Panc1 (cell line): ENCODE results near the gene HORMAD2. TPM values are rescaled to one million over a fixed set of nuclear protein-coding genes. Genes with fewer than 3 reads are reported as not detected.

Experiments
- ATAC-seq: fragments of 200-7000 bp; cut with Tn5 transposase; 2 replicates; pipeline ENCODE4 v1.9.1; 2020; ENCODE audit warnings: mild to moderate bottlenecking, moderate library complexity
- BruUV-seq: library from RNA; stranded (reverse); fragments of 400-500 nt; replicated peaks from 2 replicates; lab custom pipeline; 2021; lab: Mats Ljungman, UMichigan
- CTCF ChIA-PET: fragments of 300-600 bp; sonication (Branson Sonifier 250); formaldehyde crosslinking; loops from one replicate; lab custom pipeline; 2022; ENCODE audit warnings: antibody characterized with exemption; lab: Charles Lee
- POLR2A ChIA-PET: fragments of 300-600 bp; sonication (Branson Sonifier 250); formaldehyde crosslinking; loops from one replicate; lab custom pipeline; 2022; ENCODE audit warnings: antibody characterized with exemption; lab: Charles Lee
- DNase-seq: peaks from one replicate; pipeline ENCODE4 v3.0.0-alpha.2; 2010; ENCODE audit warnings: low read depth, low spot score
- H3K27ac ChIP-seq: 2 replicates; pipeline ENCODE4 v1.5.1; 2011; ENCODE audit warnings: mild to moderate bottlenecking, low read length, inconsistent platforms
- H3K27me3 ChIP-seq: fragments of 200-500 bp; sonication (Bioruptor generic); 2 replicates; pipeline ENCODE4 v1.6.0; 2014; ENCODE audit warnings: low read length, inconsistent platforms; ENCODE audit not compliant: control insufficient read depth, insufficient read depth
- H3K36me3 ChIP-seq: fragments of 200-500 bp; sonication (Bioruptor generic); 2 replicates; pipeline ENCODE4 v1.5.1; 2014; ENCODE audit warnings: inconsistent platforms, mild to moderate bottlenecking, low read length, moderate library complexity; ENCODE audit not compliant: control insufficient read depth, insufficient read depth
- H3K4me1 ChIP-seq: 2 replicates; pipeline ENCODE4 v1.5.1; 2011; ENCODE audit warnings: inconsistent platforms, mild to moderate bottlenecking, low read length, moderate library complexity; ENCODE audit not compliant: control insufficient read depth, insufficient read depth
- H3K4me3 ChIP-seq, 2 experiments: 2 replicates each; pipeline ENCODE4 v1.5.1; 2011 to 2012; ENCODE audit warnings: low read depth in 2 of 2, low read length in 2 of 2, mild to moderate bottlenecking in 2 of 2, inconsistent platforms in 1 of 2, moderate library complexity in 1 of 2
- H3K9me3 ChIP-seq: fragments of 200-500 bp; sonication (Bioruptor generic); 2 replicates; pipeline ENCODE4 v1.5.1; 2014; ENCODE audit warnings: low read depth, mild to moderate bottlenecking, inconsistent platforms, low read length, moderate library complexity; ENCODE audit not compliant: control insufficient read depth, insufficient read depth
- POLR2AphosphoS5 ChIP-seq: IDR thresholded peaks from 2 replicates; pipeline ENCODE4 v1.6.1; 2012; ENCODE audit warnings: mild to moderate bottlenecking, low read depth, low read length, moderate library complexity
- REST ChIP-seq, 2 experiments: IDR thresholded peaks; 2 replicates each; pipeline ENCODE4 v1.6.1; 2011 to 2012; ENCODE audit warnings: low read depth in 2 of 2, control low read depth in 1 of 2, low read length in 1 of 2, mild to moderate bottlenecking in 1 of 2, moderate library complexity in 1 of 2; ENCODE audit not compliant: insufficient read depth in 1 of 2
- SIN3A ChIP-seq: IDR thresholded peaks from 2 replicates; pipeline ENCODE4 v1.6.1; 2012; ENCODE audit warnings: low read depth, mild to moderate bottlenecking, low read length, moderate library complexity, borderline replicate concordance; ENCODE audit not compliant: insufficient read depth
- TCF7L2 ChIP-seq: IDR thresholded peaks from 2 replicates; pipeline ENCODE4 v1.6.1; 2011; ENCODE audit warnings: mild to moderate bottlenecking, low read depth, low read length, inconsistent platforms
- in situ Hi-C: cut with HindIII; loops from 2 replicates; pipeline ENCODE4 v1.10.0; 2016; ENCODE audit warnings: low sequenced_read_pairs, low pct_unique_long_range_greater_than_20kb
- intact Hi-C: fragments of 100-400 bp; cut with micrococcal nuclease; formaldehyde crosslinking; loops from one replicate; pipeline ENCODE4 v1.10.0; 2022; ENCODE audit not compliant: unreplicated experiment
- total RNA-seq: library from RNA; stranded (reverse); gene quantifications from one replicate; pipeline ENCODE4 v1.2.1, GENCODE V29; 2021; ENCODE audit not compliant: unreplicated experiment
- TF ChIP-seq, protein P1 (sequence below): fragments of 450-650 bp; IDR thresholded peaks from 2 replicates; pipeline ENCODE4 v1.5.1; 2017; ENCODE audit warnings: mild to moderate bottlenecking

HORMAD2 gene
- total RNA-seq, 1 experiment from 2014 or later, result not detected

- Histone ChIP-seq H3K9me3 (no peaks in the 10 kb centered on the region), H3K4me3 (no peak overlapping the region), H3K27me3 (peaks cover 10% of the 10 kb centered on the region; the same call in 1 of the 2 replicates), H3K36me3 (no peaks in the 10 kb centered on the region), H3K4me1 (no peaks in the 10 kb centered on the region), H3K27ac (no peak overlapping the region)
- DNase-seq (no peak), ATAC-seq (no peak)
- POLR2A ChIA-PET, result no interaction called here
- CTCF ChIA-PET, result interaction anchor here (0.5 to 0.6 kb wide), 2 partner anchors 270 to 305 kb away, joined by 5 to 6 read pairs; no protein-coding TSS in a partner anchor
- intact Hi-C loops, result no loop called here
- no TSS peak for BruUV-seq
- TF ChIP-seq, protein P1, sequence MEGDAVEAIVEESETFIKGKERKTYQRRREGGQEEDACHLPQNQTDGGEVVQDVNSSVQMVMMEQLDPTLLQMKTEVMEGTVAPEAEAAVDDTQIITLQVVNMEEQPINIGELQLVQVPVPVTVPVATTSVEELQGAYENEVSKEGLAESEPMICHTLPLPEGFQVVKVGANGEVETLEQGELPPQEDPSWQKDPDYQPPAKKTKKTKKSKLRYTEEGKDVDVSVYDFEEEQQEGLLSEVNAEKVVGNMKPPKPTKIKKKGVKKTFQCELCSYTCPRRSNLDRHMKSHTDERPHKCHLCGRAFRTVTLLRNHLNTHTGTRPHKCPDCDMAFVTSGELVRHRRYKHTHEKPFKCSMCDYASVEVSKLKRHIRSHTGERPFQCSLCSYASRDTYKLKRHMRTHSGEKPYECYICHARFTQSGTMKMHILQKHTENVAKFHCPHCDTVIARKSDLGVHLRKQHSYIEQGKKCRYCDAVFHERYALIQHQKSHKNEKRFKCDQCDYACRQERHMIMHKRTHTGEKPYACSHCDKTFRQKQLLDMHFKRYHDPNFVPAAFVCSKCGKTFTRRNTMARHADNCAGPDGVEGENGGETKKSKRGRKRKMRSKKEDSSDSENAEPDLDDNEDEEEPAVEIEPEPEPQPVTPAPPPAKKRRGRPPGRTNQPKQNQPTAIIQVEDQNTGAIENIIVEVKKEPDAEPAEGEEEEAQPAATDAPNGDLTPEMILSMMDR, result no peak
- TF ChIP-seq REST (IDR thresholded peaks at IDR 0.05; ENCODE audit: insufficient read depth in 1 of 2, low read depth in 2 of 2, low read length in 1 of 2), result no peak
- TF ChIP-seq POLR2AphosphoS5, result no peak
- TF ChIP-seq TCF7L2, result no peak
- TF ChIP-seq SIN3A, result no peak
- in situ Hi-C loops, result no loop called here
These were observed 1.6 kb upstream of the HORMAD2 start for GRCh38 chr22:30078320-30079311.

DNA sequence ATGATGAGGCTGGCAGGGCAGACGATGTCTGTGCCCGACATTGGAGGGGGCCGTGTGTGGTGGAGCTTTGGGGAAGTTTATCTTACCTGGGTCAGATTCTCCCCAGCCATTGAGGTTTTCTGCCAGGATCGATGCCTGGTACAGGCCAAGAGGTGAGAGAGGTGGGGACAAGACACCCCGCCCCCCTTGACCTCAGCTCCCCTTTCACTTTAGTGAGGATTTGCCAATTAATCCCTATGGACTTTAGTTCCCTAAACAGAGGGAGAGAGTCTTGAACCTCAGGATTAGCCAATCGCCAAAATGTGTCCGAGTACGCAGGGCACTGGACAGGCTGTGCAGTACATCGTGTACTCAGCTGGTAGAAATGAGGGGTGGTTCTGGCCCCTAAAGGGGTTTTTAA is 541 bp downstream of the HORMAD2 start:
- BruUV-seq, result no TSS peak
- ChIA-PET POLR2A (no interaction called here), CTCF (no interaction called here)
- DNase-seq, result no peak
- intact Hi-C loops, result no loop called here
- Histone ChIP-seq H3K27ac (no peak overlapping the region), H3K36me3 (no peaks in the 10 kb centered on the region), H3K4me3 (no peak overlapping the region), H3K27me3 (0 out of 2 replicates have a peak, but pooled peaks cover 3% of the 10 kb centered on the region), H3K4me1 (no peaks in the 10 kb centered on the region), H3K9me3 (no peaks in the 10 kb centered on the region)
- TF ChIP-seq REST (IDR thresholded peaks at IDR 0.05; ENCODE audit: insufficient read depth in 1 of 2, low read depth in 2 of 2, low read length in 1 of 2) (no peak), SIN3A (no peak), POLR2AphosphoS5 (no peak), TCF7L2 (no peak)
- TF ChIP-seq, protein P1, result no peak
- in situ Hi-C loops, result no loop called here
- no peak for ATAC-seq
